Left lung (tissue), 10 donors: ENCODE data around the gene TNS3. TPM values are rescaled to one million over a fixed set of nuclear protein-coding genes. Genes with fewer than 3 reads are reported as not detected.

Experiments used
- ATAC-seq: fragments of 200-7000 bp; cut with Tn5 transposase; one replicate; pipeline ENCODE4 v1.9.1; 2020; ENCODE audit warnings: moderate library complexity
- DNase-seq, 4 donors: peaks; one replicate each; pipeline ENCODE4 v3.0.0-alpha.2; 2013 to 2020
- H3K27ac ChIP-seq, 2 donors: fragments of 200-600 bp; sonication (generic) in 1 of 2; one replicate each; pipeline versions ENCODE4 v1.5.0 to v1.8.0; 2020 to 2021
- H3K27me3 ChIP-seq, 2 donors: fragments of 200-600 bp; sonication (generic) in 1 of 2; one replicate each; pipeline versions ENCODE4 v1.5.0 to v1.8.0; 2020 to 2021
- H3K36me3 ChIP-seq, 2 donors: fragments of 200-600 bp; sonication (generic) in 1 of 2; one replicate each; pipeline versions ENCODE4 v1.5.0 to v1.8.0; 2020 to 2021
- H3K4me1 ChIP-seq, 2 donors: fragments of 200-600 bp; one replicate each; pipeline ENCODE4 v1.8.0; 2021
- H3K4me3 ChIP-seq, 2 donors: fragments of 200-600 bp; sonication (generic) in 1 of 2; one replicate each; pipeline versions ENCODE4 v1.5.0 to v1.8.0; 2020 to 2021; ENCODE audit warnings: mild to moderate bottlenecking in 1 of 2
- H3K9me3 ChIP-seq, 2 donors: fragments of 200-600 bp; sonication (generic) in 1 of 2; one replicate each; pipeline versions ENCODE4 v1.5.0 to v1.8.0; 2020 to 2021
- intact Hi-C, 2 donors: fragments of 100-400 bp; cut with DNase I; formaldehyde crosslinking; loops; one replicate each; pipeline versions ENCODE4 v1.11.2 to v1.14.2; 2022
- polyA plus RNA-seq, 6 donors: library from polyadenylated mRNA; unstranded; fragments of 120-200 nt; gene quantifications; one replicate each; pipeline ENCODE4 v1.2.1, GENCODE V29; 2013; ENCODE audit not compliant: insufficient read length in 6 of 6
- total RNA-seq, 2 donors: library from RNA; stranded (reverse); fragmentation: NEBNext Ultra II Directional; extraction: Animal tissue kit (Norgen Biotek cat#: 25700); gene quantifications; one replicate each; pipeline ENCODE4 v1.2.1, GENCODE V29; 2021
- TF ChIP-seq, protein P1 (sequence below), 2 donors: fragments of 200-600 bp; sonication (generic) in 1 of 2; IDR thresholded peaks; one replicate each; pipeline versions ENCODE4 v1.5.0 to v1.8.0; 2021; ENCODE audit warnings: antibody characterized with exemption in 2 of 2
- donor health status: DM: no; HTN: yes; CAD: no.
- donor health status: DM: no; HTN: no; CAD: no.

Gene TNS3
- total and polyA plus RNA-seq, 8 donors, result 86.3 to 151 (median 97.8) TPM

GRCh38 chr7:47239931-47240421 is 341.9 kb downstream of the TNS3 start:
- DNase-seq, result no peak
- Histone ChIP-seq H3K27me3 (no peaks in the 10 kb centered on the region), H3K4me1 (no peaks in the 10 kb centered on the region), H3K4me3 (no peak overlapping the region), H3K9me3 (no peaks in the 10 kb centered on the region), H3K27ac (no peak overlapping the region), H3K36me3 (no peaks in the 10 kb centered on the region)
- intact Hi-C loops, result no loop called here
- ATAC-seq, result peak; percentile 27
- TF ChIP-seq, protein P1, sequence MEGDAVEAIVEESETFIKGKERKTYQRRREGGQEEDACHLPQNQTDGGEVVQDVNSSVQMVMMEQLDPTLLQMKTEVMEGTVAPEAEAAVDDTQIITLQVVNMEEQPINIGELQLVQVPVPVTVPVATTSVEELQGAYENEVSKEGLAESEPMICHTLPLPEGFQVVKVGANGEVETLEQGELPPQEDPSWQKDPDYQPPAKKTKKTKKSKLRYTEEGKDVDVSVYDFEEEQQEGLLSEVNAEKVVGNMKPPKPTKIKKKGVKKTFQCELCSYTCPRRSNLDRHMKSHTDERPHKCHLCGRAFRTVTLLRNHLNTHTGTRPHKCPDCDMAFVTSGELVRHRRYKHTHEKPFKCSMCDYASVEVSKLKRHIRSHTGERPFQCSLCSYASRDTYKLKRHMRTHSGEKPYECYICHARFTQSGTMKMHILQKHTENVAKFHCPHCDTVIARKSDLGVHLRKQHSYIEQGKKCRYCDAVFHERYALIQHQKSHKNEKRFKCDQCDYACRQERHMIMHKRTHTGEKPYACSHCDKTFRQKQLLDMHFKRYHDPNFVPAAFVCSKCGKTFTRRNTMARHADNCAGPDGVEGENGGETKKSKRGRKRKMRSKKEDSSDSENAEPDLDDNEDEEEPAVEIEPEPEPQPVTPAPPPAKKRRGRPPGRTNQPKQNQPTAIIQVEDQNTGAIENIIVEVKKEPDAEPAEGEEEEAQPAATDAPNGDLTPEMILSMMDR (IDR thresholded peaks at IDR 0.05), result no peak

- ATAC-seq, result no peak
- H3K9me3 ChIP-seq, result no peaks in the 10 kb centered on the region
- H3K36me3 ChIP-seq, result no peaks in the 10 kb centered on the region
- TF ChIP-seq, protein P1 (IDR thresholded peaks at IDR 0.05), result no peak
- no peak for DNase-seq
- no peak overlapping the region for H3K4me3 ChIP-seq
- H3K27ac ChIP-seq, result no peak overlapping the region
- intact Hi-C loops, result no loop called here
- no peaks in the 10 kb centered on the region for H3K27me3 ChIP-seq
- no peaks in the 10 kb centered on the region for H3K4me1 ChIP-seq
Observed at GRCh38 chr7:47239034-47239433, 342.9 kb downstream of the TNS3 start.

- ATAC-seq (no peak), DNase-seq (no peak)
- Histone ChIP-seq H3K36me3 (no peaks in the 10 kb centered on the region), H3K4me1 (no peaks in the 10 kb centered on the region), H3K27ac (no peak overlapping the region), H3K4me3 (no peak overlapping the region), H3K9me3 (no peaks in the 10 kb centered on the region), H3K27me3 (no peaks in the 10 kb centered on the region)
- intact Hi-C loops, result no loop called here
- TF ChIP-seq, protein P1 (IDR thresholded peaks at IDR 0.05), result no peak
Observed at GRCh38 chr7:47236480-47237129, 345.3 kb downstream of the TNS3 start.

DNA sequence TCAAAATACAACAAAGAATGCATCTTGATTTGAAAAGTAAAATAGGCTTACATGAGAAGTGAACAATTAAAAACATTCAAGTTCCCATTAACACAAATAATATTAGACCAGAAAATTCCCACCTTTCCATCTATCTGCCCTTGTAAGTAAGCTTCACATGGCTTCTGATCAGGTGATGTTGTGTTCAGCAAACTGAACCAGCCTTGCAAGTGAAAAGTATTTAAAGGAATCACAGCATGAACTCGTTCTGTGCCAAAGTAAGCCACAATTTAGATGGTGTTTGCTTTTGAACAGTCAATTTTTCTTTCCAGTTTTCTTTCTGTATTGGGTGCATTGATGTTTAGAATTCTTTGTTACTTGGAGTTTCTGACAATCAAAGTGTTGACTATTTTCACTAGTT is 347.9 kb downstream of the TNS3 start:
- ATAC-seq (no peak), DNase-seq (no peak)
- Histone ChIP-seq H3K36me3 (no peaks in the 10 kb centered on the region), H3K9me3 (no peaks in the 10 kb centered on the region), H3K27me3 (no peaks in the 10 kb centered on the region), H3K4me1 (no peaks in the 10 kb centered on the region), H3K4me3 (no peak overlapping the region), H3K27ac (no peak overlapping the region)
- intact Hi-C loops, result no loop called here
- TF ChIP-seq, protein P1 (IDR thresholded peaks at IDR 0.05), result no peak

DNA sequence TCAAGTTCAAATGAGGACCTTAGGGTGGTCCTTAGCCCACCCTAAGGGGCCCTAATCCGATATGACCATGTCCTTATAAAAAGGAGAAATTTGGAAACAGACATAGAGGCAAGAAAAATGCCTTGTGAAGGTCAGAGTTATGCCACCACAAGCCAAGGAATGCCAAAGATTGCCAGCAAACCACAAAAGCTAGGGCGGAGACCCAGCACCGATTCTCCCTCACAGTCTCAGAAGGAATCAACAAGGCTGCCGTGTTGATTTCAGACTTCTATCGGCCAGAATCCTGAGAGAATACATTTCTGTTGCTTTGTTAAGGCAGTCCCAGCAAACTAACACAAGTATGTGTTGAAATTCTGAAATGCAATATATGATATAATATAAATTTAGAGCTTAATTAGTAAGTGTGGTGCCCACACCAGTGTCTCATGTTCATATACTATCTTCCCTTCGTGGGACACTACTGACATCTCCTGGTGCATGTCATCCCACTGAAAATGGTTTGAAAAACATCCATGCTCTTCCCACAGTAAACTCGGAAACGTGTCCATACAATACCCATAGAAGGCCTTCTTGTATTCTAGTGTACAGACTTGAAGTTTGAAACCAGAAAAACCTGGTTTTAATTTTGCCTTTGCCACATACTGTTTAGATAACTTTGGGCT is 349.0 kb downstream of the TNS3 start:
- Histone ChIP-seq H3K4me3 (no peak overlapping the region), H3K9me3 (no peaks in the 10 kb centered on the region), H3K27me3 (no peaks in the 10 kb centered on the region), H3K4me1 (peaks cover 0 to 3% of the 10 kb centered on the region in 2 donors), H3K36me3 (no peaks in the 10 kb centered on the region), H3K27ac (no peak overlapping the region)
- intact Hi-C loops, result no loop called here
- TF ChIP-seq, protein P1 (IDR thresholded peaks at IDR 0.05), result no peak
- DNase-seq (no peak), ATAC-seq (no peak)
